ENCODE results near the gene SLC41A1. TPM values are rescaled to one million over a fixed set of nuclear protein-coding genes. Genes with fewer than 3 reads are reported as not detected.

SLC41A1 gene
- total RNA-seq, 4 donors from 2014 or later, result 10.3 to 23.2 (median 15.6) TPM

DNA sequence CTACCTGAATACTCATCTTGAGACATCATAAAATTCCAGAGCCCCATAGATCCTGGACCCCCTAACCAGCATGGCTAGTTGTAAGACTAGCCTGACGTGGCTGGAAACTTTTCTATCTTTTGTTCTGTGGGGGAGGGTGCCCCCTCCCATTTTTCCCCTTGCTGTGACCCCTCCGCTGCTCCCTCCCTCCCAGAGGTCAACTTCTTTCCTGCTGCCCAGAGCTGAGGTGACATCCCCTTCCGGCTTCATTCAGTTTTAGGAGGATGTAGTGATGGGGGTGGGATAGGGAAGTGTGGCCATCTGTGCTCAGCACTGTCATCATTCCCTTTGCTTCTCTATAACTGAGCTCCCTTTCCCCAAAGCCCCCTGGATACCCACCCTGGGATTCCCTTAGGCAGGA, 4.4 kb upstream of the SLC41A1 start:
- TF ChIP-seq, protein P1, sequence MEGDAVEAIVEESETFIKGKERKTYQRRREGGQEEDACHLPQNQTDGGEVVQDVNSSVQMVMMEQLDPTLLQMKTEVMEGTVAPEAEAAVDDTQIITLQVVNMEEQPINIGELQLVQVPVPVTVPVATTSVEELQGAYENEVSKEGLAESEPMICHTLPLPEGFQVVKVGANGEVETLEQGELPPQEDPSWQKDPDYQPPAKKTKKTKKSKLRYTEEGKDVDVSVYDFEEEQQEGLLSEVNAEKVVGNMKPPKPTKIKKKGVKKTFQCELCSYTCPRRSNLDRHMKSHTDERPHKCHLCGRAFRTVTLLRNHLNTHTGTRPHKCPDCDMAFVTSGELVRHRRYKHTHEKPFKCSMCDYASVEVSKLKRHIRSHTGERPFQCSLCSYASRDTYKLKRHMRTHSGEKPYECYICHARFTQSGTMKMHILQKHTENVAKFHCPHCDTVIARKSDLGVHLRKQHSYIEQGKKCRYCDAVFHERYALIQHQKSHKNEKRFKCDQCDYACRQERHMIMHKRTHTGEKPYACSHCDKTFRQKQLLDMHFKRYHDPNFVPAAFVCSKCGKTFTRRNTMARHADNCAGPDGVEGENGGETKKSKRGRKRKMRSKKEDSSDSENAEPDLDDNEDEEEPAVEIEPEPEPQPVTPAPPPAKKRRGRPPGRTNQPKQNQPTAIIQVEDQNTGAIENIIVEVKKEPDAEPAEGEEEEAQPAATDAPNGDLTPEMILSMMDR (IDR thresholded peaks at IDR 0.05; ENCODE audit: low read depth), result no peak

DNA sequence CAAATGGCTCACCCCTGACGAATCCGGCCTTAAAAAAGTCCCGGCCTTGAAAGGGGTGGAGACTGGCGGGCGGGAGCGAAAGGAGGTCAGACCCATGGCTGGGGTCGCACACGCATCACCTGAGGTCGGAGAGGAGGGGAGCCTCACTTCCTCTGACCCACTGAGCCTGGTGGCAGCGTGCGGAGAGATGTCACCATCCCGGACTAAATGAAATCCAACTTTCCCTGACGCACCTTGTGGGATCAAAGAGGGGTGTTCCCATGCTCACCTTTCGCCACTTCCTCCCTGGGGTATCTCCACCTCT, 709 bp upstream of the SLC41A1 start:
- TF ChIP-seq, protein P1 (IDR thresholded peaks at IDR 0.05; ENCODE audit: low read depth), result no peak

DNA sequence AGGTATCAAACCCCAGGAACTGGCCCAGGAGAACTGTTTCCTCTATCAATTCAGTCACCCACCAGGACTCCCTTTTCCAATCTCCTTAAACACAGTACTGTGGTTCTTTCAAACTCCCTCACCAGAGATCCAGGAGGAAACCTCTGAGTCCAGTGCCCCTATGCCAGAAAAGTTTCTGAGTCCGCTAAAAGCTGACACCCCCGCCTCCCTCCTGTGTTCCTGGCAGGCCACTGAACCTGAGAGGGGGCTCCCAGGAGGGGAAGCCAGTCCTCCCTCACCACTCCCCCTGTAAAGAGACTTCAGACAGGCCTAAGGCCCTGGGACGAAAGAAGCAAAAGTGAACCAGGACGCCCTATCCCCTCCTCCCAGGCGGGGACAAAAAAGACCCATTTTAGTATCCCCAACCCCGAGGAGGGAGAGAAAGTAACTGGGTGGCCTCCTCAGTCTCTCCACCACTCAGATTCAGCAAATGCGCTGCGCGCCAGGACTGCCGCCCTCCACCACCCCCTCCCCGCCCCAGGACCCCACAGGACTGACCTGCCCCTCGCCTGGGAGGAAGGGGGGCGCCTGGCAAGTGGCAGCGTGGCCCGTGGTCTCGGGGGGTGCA, 624 bp downstream of the SLC41A1 start:
- TF ChIP-seq, protein P1 (IDR thresholded peaks at IDR 0.05; ENCODE audit: low read depth), result no peak

DNA sequence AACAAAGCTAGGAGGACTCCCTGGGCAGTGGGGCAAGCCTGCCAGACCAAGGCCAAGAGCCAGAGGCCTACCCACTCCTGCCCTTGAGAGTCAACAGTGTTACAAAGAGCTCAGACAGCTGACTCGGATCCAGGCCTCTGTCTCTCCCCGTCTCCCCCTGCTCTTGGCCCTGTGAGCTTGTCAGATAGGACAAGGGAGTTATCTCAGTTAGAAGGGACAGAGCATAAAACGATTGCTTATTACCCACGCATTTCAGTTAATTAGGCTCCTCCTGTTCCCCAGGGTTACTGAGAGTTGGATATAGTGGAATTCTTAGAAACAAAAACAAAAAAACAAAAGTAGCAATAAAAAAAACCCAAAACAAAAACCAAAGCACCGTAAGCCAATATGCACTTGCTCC, 1.3 kb downstream of the SLC41A1 start:
- TF ChIP-seq, protein P1 (IDR thresholded peaks at IDR 0.05; ENCODE audit: low read depth), result no peak

DNA sequence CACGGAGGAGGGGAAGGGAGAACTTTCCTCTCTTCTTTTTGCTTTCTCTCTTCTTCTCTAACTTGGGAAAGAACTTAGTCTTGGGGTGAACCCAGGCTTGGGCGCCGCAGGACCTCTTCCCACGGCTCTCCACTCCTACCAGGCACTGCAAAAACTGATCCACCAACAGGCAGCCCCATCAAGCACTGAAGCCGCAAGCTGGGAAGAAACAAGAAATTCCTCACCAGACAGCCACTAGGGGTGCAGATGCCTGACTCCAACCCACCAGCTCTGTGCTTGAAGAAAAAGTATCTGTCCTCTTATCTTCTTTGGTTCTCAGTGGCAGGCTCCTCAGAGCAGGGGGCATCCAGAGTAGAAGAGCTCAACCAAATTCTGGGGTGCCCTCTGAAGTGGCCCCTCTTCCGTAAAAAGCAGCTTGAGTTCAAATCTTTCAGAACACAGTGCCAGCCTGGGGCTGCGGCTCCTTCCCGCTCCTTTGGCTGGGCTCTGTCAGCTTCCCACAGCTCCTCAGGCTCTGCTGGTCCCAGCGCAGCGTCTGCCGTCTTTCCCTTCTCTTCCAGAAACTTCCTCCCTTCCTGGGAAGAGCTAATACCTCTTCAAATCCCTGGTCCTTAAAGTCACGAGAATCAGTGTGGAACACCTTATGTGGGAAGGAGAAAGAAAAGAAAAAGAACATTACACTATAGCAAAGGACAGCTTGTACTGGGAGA, 2.4 kb downstream of the SLC41A1 start:
- TF ChIP-seq, protein P1 (IDR thresholded peaks at IDR 0.05; ENCODE audit: low read depth), result no peak

DNA sequence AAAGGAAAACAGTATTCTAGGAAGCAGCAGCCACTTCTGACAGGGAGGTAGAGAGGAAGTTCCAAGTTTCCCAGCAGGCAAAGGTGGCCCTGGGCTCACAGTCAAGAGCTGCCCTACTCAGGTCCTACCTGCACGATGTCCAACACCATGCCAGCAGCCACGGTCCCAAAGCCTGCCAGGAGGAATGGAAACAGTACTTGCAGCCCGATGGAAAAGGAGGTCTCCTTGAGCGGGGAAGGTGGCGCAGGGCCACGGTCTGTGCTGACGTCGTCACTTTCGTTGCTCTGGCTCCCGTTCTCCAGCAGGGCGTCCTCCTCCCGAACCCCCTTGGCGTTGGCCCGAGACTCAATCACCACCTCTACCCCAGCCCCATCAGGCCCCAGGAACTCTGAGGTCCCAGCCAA, 3.1 kb downstream of the SLC41A1 start:
- TF ChIP-seq, protein P1 (IDR thresholded peaks at IDR 0.05; ENCODE audit: low read depth), result no peak

DNA sequence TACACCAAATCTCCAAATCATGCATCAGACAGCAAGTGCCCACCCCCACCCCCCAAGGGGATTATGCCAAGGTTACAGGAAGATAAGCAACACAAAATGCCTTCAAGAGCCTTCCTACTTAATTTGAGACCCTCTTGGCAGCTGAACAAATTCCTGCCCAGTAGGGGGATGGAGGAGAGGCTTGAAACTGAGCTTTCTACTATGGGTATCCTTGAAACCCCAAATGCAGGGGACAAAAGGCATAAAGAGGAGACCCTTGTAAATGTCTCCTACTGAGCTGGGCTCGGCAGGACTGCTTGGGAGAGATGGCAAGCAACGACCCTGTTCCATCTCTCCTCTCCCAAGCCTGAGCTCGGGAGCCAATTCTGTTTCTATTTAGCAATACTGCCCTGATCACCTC, 3.5 kb downstream of the SLC41A1 start:
- TF ChIP-seq, protein P1 (IDR thresholded peaks at IDR 0.05; ENCODE audit: low read depth), result no peak
